ENCODE results near the gene RABGEF1.

RABGEF1 gene

DNA sequence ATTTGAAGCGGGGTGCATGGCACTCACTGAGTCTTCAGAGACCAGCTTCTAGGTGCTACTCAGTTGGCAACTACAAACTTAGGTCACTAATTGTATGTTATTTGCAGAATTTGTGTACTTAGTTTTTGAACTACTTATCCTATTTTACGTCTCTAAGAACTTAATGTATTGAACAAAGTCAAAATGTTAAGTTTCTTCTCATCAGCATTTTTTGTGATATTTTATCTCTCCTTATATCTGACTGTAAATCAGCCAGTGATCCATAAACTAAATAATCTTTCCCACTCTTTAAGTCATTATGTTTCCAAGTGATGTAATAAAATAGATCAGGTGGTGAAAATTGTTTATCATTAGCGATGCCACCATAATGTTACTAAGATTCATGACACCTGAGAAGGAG, 120.2 kb downstream of the RABGEF1 start:
- no peak for DNase-seq

All from NCI-H1105 (cell line).